HG03108 (cell line): Measurements from ENCODE around the gene VPS54.
"Not testable (repeated sequence)": the region's sequence is repeated elsewhere in the genome, so short reads cannot be mapped to it uniquely, and the experiment has no call there.

ENCODE experiments used
- ATAC-seq: cut with Tn5 transposase; IDR thresholded peaks from one replicate; pipeline ENCODE4 v1.9.1; 2021; ENCODE audit warnings: moderate library complexity; ENCODE audit not compliant: unreplicated experiment

The VPS54 gene

DNA sequence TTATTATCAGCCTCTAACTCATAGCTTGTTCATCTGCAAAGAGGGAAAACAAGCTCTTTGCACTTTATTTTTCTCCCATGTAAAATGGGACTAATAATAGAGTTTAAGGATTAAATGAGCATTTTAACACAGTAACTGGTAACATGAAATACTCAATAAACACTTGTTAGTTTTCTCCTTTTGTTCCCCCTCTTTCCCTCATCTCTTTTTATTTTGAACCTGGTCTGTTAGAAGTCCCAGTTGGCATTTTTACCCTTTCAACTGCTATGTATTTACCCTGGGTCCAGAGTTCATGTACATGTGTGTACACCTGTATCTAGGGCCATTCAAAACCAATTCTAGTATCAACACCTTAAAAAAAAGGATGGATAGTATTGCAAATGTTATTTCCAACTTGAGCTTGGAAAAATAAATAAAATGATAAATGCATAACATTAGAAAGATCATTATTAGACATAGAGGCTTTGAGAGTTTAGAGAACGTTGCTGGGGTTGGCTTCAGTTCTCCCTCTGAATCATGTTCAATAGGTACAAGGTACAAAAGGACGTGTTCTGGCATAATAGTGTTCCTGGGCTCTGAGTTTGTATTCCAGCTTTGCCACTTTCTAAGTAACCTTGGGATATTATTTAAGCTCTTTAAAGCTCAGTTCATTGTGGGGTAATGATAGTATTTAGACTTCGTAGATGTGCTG lies 5.2 kb upstream of the VPS54 start:
- no peak for ATAC-seq

DNA sequence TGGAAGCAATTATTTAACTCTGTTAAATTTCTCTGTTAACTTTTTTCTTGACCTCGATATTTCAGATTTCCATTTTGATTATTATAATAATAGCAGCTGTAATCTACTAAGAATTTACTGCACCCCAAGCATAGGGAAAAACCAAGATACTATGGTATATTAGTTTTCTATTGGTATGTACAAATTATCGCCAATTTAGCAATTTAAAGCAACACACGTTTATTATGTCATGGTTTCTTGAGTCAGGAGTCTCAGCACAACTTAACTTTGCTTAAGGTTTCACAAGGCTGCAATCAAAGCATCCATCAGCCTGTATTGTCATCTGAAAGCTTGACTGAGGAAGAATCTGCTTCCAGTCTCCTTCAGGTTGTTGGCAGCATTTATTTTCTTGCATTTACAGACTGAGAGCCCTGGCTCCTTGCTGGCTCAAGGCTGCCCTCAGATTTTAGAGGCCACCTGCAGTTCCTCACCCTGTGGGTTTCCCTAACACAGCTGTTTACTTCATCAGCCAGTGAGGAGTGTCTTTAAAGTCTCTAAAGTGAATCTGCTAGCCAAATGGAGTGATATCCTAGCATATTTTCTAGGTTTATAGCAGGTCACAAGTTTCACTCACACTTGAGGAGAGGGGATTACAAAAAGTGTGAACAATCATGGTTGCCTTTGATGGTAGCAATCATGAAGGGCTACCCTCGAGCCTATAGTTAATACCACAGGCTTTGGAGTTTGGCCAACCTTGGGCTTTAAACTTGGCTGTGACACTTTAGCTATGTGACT lies 4.4 kb upstream of the VPS54 start:
- ATAC-seq = no peak

DNA sequence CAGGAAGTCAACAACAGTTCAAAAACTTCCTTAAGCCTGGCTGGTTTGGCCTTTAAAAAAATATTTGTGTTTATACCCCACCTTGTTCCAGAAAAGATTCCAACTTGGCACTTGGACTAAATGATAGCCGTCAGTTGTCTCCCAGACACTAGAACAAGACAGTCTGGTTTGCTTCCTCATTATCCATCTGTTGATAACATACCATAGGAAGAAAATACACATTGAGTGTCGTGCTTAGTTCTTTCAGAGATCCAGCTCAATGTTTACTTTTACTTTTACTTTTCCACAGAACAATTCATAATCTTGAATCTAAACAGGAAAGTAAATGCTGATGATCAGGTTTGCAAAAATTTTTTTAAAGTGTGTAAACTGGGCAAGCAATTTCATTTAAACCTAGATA lies 2.4 kb upstream of the VPS54 start:
- ATAC-seq = no peak

DNA sequence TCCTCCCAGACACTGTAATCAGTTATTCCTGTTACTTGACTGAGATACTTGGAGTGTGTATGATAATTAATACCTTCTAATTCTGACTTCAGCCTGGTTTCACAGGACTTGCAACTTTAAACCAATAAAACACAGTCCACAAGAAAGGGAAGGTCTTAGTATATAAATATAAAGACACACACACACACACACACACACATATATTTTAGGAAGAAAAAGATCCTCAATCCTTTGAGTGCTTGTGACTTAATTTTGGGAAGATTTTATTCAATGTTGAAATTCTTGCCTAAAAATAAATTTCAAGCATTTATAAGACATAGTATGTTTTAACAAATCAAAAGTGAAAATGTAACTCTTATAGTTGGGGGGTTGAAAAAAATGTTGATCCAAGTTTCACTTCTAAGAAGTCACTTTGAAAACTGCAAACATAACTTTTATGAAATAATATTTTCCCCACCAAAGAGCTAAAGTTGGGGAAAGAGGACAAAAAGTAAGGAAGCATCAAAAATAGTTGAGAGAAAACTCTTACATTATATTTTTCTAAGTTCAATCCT lies 824 bp upstream of the VPS54 start:
- no peak for ATAC-seq

DNA sequence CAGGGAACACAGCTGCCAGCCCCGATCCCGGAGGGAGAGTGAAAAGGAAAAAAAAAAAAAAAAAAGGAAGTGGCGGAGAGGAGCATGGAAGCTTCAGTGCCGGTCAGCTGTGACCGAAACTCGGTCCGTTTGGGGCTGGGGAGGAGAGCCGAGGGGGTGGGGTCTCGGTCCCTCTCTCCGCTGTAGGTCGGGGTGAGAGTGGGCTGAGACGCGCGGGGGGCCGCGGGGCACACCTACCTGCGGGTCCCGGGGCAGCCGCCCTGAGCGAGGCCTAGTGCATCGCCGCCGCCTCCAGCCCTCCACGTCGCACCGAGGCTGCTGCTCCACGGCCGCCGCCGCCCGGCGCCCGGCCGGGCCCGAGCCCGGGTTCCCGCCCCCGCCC lies 536 bp downstream of the VPS54 start:
- ATAC-seq = peak; percentile 44

DNA sequence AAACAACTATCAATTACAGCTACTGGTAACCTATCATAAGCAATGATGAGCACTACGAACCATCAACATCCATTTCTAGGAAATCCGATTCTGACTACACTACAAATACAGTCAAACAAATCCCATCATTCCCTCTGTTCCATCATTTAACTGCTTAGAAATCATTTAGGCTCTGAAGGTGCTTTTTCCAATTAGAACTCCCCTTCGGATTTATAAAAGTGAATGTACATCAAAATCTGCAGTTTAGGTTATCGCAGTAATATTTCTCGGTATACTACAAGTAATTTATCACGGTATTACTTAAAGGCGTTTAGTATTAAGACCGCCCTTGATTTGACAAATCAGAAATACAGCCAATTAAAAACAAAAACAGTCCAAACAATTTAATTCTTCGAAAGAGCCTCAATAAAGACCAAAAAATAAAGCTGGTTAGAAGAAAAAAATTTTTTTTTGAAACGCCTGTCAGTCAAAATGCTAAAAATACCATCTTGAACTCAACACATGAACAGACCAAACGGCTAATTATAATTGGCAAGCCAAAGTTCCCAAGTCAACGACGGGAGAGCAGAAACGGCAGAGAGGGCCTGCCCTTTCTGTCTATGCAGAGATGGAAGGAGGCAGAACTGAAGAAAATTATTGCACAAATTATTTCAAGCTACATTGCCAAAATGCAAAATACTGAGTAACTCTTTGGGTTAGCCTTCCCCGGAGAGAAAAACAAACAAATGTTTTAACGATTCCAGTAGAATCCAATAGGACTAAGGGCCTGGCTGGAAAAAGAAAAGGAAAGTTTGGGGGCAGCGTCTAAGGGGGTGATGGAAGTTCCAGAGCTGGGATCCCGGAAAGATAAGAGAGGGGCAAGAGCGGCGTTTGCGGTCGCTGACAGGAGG lies 1.2 kb downstream of the VPS54 start:
- ATAC-seq = no peak

DNA sequence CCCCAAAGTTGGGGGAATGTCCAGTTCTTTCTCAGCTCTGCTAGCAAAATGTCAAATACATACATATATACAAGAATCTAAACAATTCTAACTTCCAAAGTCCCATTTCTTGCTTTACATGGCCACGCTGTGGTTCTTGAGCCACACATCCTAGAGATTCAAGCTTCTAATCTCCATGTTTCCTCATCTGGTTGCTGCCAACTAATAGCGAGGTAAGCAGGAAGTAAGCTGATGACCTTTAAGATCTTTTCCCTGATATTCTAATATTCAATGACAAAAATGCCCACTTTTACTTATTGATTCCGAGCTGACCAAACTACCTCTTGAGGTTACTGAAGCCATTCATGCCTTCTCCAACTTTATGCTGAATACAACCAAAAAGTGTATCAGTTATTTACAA lies 3.3 kb downstream of the VPS54 start:
- ATAC-seq = no peak

DNA sequence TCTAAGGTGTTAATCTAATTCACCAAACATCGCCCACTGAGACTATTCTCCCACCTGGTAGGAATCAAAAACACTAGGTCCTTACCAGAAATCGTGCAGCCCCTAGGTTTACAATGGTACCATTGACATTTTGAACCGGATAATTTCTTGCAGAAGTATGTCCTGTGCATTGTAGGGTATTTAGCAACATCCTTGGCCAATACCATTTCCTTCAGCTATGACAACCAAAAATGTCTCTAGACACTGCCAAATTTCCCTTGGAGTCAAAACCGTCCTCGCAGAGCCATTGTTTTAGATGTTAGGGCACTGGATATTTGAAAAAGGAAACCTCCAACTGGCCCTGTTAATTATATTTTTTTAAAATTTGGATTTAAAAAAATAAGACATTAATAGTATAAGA lies 3.8 kb downstream of the VPS54 start:
- no peak for ATAC-seq

DNA sequence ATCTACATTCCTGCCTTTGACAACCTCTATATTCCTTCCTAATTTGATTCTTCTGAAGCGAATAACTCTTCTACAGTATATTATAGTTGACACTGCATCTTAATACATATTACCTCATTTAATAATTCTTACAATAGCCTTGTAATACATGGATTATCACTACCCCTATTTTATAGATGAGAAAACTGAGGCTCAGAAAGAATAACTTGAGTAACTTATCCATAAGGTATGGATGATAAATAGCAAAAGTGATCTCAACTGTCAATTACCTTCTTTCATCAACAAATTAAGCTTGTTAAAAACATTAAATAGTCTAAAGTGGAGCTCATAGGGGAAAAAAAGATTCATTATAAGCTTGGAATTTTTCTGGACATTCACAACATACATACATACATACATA lies 4.6 kb downstream of the VPS54 start:
- ATAC-seq = no peak

DNA sequence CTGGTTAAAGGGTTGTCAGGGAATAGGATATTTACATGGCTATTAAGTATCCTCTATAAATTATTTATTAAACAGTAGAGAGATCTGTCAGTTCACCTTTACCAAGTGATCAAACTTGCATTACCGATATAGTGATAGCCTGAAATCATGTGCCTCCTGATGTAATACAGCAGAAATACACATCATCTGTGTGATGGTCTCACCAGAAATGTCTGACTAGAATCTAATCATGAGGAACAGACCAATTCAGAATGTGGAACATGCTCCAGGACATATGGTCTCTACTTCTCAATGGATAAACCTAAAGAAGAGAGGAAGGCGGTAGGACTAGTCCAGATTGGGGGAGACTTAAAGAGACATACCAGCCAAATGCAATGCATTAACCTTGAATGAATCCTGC lies 6.2 kb downstream of the VPS54 start:
- ATAC-seq = no peak

DNA sequence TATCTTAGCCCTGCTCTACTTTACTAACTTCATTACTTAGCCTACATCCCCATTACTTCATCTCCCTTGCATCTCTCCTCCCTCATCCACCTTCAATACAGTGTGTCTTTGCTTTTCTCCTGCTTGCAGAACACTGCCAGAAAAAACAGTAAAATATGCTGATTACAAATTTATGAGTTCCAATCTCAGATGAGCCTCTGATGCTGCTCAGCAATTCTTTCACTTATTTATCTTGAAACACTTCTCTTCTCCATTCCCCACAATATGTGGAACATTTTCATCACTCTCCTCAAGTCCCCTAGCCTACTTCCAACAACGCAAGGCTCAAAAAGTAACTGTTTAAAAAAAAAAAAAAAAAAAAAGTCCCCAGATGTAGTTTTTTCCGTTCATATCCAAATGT lies 7.1 kb downstream of the VPS54 start:
- ATAC-seq = no peak

DNA sequence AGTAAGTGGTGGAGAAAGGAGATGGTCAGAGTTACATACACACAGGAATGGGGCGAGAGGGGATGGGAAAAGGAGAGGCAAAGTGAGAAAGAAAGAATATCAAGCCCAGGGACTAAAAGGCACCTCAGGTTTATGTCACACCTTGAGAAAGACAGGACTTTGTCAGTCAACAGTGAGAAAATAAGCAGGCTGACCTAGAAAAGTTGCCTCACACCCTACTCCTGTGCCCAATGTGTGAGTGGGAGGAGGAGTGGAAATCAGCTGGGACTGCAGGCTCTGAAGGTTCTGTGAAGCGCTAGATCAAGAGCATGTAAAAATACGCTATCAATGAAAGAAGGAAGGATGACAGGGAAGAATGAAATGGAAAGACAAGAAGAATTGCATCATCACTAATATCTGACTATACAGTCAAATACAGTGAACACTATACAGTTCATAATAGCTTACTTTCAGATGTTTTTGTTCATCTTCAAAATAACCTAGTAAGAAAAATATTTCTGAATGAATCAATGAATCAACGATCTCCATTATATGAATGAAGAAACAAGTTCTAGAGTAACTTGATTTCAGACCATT lies 10.7 kb downstream of the VPS54 start:
- no peak for ATAC-seq

DNA sequence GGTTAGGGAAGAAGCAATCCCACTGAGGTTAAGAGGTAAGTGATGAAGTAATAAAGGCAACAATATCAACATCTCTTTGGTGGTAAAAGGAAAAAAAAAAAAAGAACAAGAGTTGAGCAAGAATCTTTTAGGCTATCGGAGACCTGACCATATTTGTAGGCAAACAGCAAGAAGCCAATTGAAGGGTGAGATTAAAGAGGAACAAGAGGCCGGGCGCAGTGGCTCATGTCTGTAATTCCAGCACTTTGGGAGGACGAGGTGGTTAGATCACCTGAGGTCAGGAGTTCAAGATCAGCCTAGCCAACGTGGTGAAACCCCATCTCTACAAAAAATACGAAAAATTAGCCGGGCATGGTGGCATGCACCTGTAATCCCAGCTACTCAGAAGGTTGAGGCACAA lies 11.3 kb downstream of the VPS54 start:
- no peak for ATAC-seq

DNA sequence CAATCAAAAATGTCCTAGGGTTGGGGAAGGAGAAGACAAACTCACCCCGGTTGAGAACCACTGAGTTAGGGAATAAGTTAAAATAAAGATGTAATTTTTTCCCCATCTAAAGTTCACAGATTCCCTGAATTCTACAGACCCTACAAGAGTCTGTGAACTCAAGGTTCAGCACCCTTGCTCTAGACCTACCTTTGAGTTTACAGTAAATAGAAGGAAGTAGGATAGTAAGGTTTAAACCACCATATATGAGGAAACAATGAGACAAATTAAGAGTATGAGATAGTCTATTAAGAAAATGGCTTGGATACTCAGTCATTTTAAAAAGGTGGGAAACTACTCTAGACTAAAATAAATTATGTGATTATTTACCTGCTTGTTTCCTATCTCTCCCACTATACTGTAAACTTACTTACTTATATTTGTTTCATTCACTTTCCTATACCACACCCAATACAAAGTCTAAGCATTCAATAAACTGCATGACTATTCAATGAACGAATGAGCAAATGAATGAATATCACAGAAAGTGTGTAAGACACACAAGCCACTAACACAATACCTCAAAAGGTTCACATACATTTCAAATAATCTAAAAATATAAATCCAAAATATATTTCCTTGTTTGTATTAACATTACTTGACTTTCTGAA lies 13.4 kb downstream of the VPS54 start:
- ATAC-seq = no peak

DNA sequence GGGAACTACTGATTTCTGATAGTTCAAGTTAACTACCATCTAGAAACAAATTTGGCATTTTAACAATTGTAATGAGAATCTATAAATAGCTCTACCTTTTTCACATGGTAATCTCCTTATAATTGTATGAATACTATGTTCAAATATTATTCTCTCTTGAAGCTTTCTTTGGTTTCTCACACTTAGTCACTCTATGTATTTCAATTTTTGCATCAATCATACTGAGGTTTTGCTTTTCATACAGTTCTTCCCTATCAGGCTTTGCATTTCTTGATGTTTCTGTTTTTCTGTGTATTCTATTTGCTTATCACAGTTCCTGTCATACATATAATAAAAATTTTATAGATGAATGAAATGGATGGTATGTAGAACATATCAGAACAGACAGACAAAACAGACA lies 16.0 kb downstream of the VPS54 start:
- no peak for ATAC-seq

DNA sequence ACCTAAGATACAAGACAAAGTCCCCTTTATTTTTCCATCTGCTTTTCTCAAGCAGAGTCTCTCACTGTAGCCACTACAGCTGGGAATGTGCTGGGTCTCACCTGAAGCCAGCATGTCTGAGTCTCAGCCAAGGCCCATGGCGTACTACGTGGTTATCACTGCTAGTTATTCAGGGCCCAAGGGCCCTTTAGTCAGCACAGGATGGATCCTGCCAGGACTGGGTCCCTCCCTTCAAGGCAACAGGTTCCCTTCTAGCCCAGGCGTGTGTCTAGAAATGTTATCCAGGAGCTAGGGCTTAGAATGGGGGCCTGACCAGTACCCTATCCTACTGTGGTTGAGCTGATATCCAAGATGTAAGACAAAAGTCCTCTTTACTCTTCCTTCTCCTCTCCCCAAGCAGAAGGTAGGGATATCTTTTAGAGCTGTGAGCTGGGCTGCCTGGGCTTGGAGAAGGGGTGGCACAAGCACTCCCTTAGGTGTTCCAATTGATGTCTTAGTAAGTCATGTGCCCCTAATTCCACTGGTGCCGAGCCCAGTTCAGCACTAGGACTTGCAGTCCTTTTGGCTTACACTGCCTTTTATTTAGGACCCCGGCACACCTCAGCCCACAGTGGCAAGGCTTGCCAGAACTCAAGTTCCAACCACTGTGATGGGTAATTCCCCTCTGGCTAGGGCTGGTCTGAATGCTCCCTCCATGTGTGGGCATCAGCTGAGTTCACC lies 17.7 kb downstream of the VPS54 start:
- ATAC-seq = no peak

DNA sequence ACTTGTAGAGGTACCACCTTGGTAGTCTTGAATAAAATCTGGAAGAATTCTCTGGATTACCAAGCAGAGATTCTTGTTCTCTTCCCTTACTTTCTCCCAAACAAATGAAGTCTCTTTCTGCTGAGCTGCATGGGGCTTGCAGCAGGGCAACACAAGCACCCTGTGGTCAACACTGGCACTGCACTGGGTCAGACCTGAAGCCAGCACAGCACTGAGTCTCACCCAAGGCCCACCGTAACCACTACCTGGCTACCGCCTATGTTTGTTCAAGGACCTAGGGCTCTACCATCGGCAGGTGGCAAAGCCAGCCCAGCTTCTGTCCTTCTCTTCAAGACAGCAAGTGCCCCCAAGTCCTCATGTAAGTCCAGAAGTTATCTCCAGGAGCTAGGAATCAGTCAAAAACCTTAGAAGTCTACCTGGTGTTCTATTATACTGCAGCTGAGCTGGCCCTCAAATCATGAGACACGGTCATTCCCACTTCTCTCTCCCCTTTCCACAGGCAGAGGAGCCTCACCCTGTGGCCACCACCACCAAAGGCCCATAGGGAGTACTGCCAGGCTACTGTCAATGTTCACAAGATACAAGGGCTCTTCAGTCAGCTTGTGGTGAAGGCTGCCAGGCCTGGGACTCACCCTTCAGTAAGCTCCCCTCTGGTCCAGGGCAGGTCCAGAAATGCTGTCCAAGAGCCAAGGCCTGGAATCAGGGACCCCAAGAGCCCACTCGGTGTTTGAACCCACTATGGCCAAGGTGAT lies 18.4 kb downstream of the VPS54 start:
- no peak for ATAC-seq

DNA sequence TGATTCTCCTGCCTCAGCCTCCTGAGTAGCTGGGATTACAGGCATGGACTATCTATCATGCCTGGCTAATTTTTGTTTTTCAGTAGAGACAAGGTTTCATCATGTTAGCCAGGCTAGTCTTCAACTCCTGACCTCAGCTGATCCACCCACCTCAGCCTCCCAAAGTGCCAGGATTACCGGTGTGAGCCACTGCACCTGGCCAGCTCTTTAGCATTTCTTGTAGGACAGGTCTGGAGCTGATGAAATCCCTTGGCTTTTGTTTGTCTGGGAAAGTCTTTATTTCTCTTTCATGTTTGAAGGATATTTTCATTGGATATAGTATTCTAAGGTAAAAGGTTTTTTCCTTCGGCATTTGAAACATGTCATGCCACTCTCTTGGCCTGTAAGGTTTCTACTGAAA lies 20.2 kb downstream of the VPS54 start:
- no peak for ATAC-seq

DNA sequence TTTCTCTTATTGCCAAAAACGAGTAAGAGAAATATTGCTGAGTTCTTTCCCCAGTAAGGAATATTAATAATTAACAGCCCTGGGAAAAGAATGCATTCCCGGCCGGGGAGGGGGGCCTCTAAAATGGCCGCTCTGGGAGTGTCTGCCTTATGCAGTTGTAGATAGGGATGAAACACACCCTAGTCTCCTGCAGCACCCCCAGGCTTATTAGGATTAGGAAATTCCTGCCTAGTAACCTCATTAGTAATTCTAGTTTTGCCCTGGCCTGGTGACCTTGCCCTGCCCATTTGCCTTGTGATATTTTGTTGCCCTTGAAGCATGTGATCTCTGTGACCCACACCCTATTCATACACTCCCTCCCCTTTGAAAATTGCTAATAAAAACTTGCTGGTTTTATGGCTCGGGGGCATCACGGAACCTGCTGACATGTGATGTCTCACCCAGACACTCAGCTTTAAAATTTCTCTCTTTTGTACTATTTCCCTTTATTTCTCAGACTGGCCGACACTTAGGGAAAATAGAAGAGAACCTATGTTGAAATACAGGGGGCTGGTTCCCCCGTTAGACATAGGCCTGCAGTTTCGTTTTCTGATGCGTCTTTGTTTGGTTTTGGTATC lies 22.5 kb downstream of the VPS54 start:
- ATAC-seq = not testable (repeated sequence)
